Uterus (tissue), 4 donors: ENCODE measurements around the gene AHCYL1. TPM values are rescaled to one million over a fixed set of nuclear protein-coding genes. Genes with fewer than 3 reads are reported as not detected.
A peak's percentile ranks its signal among the peaks of the same experiment; 100 is the strongest.

Source experiments
- DNase-seq, 2 donors: peaks; one replicate each; pipeline ENCODE4 v3.0.0-alpha.2; 2019 to 2020
- H3K27ac ChIP-seq, 2 donors: fragments of 200-600 bp; sonication (generic); 1 replicate in 1 of 2; 2 replicates in 1 of 2; pipeline ENCODE4 v1.5.1; 2016 to 2018
- H3K27me3 ChIP-seq, 2 donors: fragments of 200-600 bp; sonication (generic); one replicate each; pipeline ENCODE4 v1.5.1; 2018 to 2019; ENCODE audit warnings: control low read depth in 1 of 2
- H3K36me3 ChIP-seq, 2 donors: fragments of 200-600 bp; sonication (generic); one replicate each; pipeline ENCODE4 v1.5.1; 2019; ENCODE audit warnings: control low read depth in 1 of 2
- H3K4me1 ChIP-seq, 2 donors: fragments of 200-600 bp; sonication (generic); one replicate each; pipeline ENCODE4 v1.5.1; 2018 to 2019; ENCODE audit warnings: control low read depth in 1 of 2
- H3K4me3 ChIP-seq, 2 donors: fragments of 200-600 bp; sonication (generic); 1 replicate in 1 of 2; 2 replicates in 1 of 2; pipeline ENCODE4 v1.5.1; 2018 to 2019; ENCODE audit warnings: mild to moderate bottlenecking in 1 of 2
- H3K9me3 ChIP-seq, 2 donors: fragments of 200-600 bp; sonication (generic); one replicate each; pipeline ENCODE4 v1.5.1; 2019; ENCODE audit warnings: control low read depth in 1 of 2
- POLR2A ChIP-seq, 2 donors: fragments of 450-650 bp; IDR thresholded peaks; one replicate each; pipeline ENCODE4 v1.6.1; 2016; ENCODE audit warnings: antibody characterized with exemption in 2 of 2, mild to moderate bottlenecking in 1 of 2, moderate library complexity in 1 of 2
- intact Hi-C: fragments of 100-400 bp; cut with DNase I; formaldehyde crosslinking; loops from one replicate; pipeline ENCODE4 v1.15.1; 2023; ENCODE audit warnings: low total_unique reads
- total RNA-seq, 4 donors: library from RNA; depleted of rRNA in 3 of 4; stranded (reverse); fragments of >200 nt in 3 of 4; gene quantifications; one replicate each; pipeline versions ENCODE4 v1.1.0 to v1.2.4, GENCODE V29; 2014 to 2023
- TF ChIP-seq, protein P1 (sequence below), 4 experiments: fragments of 200-600 bp in 2 of 4; fragments of 450-650 bp in 2 of 4; sonication (generic) in 2 of 4; IDR thresholded peaks; one replicate each; pipeline ENCODE4 v1.5.1; 2016 to 2019; ENCODE audit warnings: antibody characterized with exemption in 4 of 4, mild to moderate bottlenecking in 2 of 4, moderate library complexity in 1 of 4
- donor health status: DM: yes; HTN: yes; CAD: no.

The AHCYL1 gene
- total RNA-seq, 4 donors from 2014 or later: 51.2 to 183 (median 70.2) TPM

DNA sequence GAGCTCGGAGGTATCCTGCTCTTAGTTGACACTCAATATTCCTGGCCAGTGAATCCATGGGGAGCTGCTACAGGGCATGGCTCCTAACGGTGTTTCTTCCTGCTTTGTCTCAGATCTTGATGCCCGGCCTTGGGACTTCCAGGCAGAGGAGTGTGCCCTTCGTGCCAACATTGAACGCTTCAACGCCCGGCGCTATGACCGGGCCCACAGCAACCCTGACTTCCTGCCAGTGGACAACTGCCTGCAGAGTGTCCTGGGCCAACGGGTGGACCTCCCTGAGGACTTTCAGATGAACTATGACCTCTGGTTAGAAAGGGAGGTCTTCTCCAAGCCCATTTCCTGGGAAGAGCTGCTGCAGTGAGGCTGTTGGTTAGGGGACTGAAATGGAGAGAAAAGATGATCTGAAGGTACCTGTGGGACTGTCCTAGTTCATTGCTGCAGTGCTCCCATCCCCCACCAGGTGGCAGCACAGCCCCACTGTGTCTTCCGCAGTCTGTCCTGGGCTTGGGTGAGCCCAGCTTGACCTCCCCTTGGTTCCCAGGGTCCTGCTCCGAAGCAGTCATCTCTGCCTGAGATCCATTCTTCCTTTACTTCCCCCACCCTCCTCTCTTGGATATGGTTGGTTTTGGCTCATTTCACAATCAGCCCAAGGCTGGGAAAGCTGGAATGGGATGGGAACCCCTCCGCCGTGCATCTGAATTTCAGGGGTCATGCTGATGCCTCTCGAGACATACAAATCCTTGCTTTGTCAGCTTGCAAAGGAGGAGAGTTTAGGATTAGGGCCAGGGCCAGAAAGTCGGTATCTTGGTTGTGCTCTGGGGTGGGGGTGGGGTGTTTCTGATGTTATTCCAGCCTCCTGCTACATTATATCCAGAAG is 69.2 kb downstream of the AHCYL1 start:
- Histone ChIP-seq H3K4me3 (no peak overlapping the region), H3K36me3 (no peaks in the 10 kb centered on the region), H3K27ac (no peak overlapping the region), H3K27me3 (no peaks in the 10 kb centered on the region), H3K4me1 (peaks cover 0 to 3% of the 10 kb centered on the region in 2 donors), H3K9me3 (no peaks in the 10 kb centered on the region)
- intact Hi-C loops: loop anchor here (5.0 kb wide), 1 partner anchor 54 kb away; no protein-coding TSS in a partner anchor
- no peak for TF ChIP-seq POLR2A (IDR thresholded peaks at IDR 0.05)
- TF ChIP-seq, protein P1, sequence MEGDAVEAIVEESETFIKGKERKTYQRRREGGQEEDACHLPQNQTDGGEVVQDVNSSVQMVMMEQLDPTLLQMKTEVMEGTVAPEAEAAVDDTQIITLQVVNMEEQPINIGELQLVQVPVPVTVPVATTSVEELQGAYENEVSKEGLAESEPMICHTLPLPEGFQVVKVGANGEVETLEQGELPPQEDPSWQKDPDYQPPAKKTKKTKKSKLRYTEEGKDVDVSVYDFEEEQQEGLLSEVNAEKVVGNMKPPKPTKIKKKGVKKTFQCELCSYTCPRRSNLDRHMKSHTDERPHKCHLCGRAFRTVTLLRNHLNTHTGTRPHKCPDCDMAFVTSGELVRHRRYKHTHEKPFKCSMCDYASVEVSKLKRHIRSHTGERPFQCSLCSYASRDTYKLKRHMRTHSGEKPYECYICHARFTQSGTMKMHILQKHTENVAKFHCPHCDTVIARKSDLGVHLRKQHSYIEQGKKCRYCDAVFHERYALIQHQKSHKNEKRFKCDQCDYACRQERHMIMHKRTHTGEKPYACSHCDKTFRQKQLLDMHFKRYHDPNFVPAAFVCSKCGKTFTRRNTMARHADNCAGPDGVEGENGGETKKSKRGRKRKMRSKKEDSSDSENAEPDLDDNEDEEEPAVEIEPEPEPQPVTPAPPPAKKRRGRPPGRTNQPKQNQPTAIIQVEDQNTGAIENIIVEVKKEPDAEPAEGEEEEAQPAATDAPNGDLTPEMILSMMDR (IDR thresholded peaks at IDR 0.05): peak; percentile 83 to 96 (median 85)
- peak; percentile 70 to 78 for DNase-seq

DNA sequence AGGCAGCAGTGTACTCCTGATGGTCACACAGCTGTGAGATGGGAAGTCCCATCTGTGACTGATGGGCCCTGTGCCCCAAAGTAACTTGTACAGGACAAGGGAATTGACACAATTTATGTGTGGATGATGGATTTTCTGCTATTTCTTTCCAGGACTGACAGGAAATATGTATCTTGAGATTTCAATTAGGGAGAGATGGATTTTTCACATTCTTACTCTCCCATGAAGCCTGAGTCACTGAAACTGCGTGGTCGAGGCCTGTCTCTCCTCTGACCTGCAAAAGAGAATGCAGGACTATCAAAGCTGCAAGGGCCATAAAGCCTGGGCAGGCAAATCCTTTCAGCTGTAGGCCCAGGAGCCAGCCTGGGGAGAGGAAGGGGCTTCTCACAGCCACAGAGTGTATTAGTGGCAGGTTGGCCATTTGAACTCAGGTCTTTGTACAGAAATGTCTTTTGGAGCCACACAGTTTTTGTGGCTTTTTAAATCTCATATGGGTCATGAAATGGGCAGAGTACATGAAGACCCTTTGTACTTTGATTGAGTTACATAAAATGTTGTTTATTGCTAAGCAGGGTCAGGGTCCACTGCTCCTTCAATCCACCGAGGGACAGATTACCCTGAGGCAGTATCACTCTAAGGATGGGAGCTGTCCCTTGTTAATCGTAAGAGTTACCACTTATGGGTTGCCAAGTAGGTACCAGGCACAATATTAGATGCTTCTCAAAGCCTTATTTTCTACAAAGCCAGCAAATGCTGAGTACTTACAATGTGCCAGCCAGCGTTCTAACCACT is 71.1 kb downstream of the AHCYL1 start:
- Histone ChIP-seq H3K36me3 (no peaks in the 10 kb centered on the region), H3K9me3 (no peaks in the 10 kb centered on the region), H3K4me1 (peaks cover 0 to 3% of the 10 kb centered on the region in 2 donors), H3K4me3 (no peak overlapping the region), H3K27me3 (no peaks in the 10 kb centered on the region), H3K27ac (no peak overlapping the region)
- no peak for DNase-seq
- TF ChIP-seq, protein P1 (IDR thresholded peaks at IDR 0.05): no peak
- TF ChIP-seq POLR2A (IDR thresholded peaks at IDR 0.05): no peak
- intact Hi-C loops: no loop called here

DNA sequence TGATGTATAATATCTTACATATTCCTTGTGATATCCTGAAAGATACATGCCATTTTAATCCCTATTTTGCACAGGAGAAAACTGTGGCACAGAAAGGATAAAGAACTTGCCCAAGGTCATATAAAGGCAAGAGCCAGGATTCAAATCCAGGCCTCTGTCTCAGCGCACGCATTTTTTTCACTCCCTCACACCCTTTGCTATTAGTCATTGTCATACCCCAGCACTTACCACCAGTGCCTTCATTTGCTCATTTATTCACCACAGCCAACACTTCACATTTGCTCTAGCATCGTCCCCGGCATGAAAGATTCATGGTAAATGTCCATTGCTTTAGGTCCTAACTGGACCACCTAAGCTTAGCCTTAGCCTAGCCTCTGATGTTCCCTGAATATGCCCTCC is 71.7 kb downstream of the AHCYL1 start:
- Histone ChIP-seq H3K9me3 (no peaks in the 10 kb centered on the region), H3K4me3 (no peak overlapping the region), H3K4me1 (peaks cover 0 to 3% of the 10 kb centered on the region in 2 donors), H3K36me3 (no peaks in the 10 kb centered on the region), H3K27ac (no peak overlapping the region), H3K27me3 (no peaks in the 10 kb centered on the region)
- TF ChIP-seq, protein P1 (IDR thresholded peaks at IDR 0.05): no peak
- TF ChIP-seq POLR2A (IDR thresholded peaks at IDR 0.05): no peak
- no peak for DNase-seq
- intact Hi-C loops: no loop called here

DNA sequence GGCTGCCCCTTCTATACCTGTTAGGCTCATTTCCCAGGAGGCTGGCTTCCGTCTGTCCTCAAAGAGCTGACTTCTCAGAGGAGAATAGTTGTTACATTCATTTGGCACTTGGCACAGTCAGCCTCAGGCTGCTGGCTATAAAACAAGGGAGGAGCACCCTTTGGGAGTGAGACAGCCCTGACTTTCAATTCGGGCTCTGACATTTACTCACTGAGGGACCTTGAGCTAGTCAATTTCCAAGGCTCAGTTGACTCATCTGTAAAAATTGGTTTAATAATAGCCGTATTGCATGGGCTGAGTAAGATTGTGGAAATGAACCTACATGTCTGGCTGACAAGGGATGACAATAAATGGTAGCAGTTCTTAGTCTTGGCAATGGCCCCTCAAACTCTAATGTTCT is 72.2 kb downstream of the AHCYL1 start:
- peaks cover 0 to 3% of the 10 kb centered on the region in 2 donors for H3K4me1 ChIP-seq
- H3K27me3 ChIP-seq: no peaks in the 10 kb centered on the region
- intact Hi-C loops: no loop called here
- no peak overlapping the region for H3K27ac ChIP-seq
- no peaks in the 10 kb centered on the region for H3K36me3 ChIP-seq
- H3K9me3 ChIP-seq: no peaks in the 10 kb centered on the region
- no peak overlapping the region for H3K4me3 ChIP-seq
- TF ChIP-seq, protein P1 (IDR thresholded peaks at IDR 0.05): no peak
- TF ChIP-seq POLR2A (IDR thresholded peaks at IDR 0.05): no peak
- DNase-seq: no peak
